GM20431 (cell line): ENCODE results near the gene ADAMTSL3.

Experiments
- in situ Hi-C: fragments of 300-500 bp; cut with MseI, MboI; formaldehyde crosslinking; loops from one replicate; pipeline ENCODE4 v1.15.0; 2020; ENCODE audit warnings: low sequenced_read_pairs; ENCODE audit not compliant: unreplicated experiment

The ADAMTSL3 gene

GRCh38 chr15:83899670-83900069, 245.7 kb downstream of the ADAMTSL3 start:
- in situ Hi-C loops, result no loop called here

GRCh38 chr15:83904107-83905040, 250.5 kb downstream of the ADAMTSL3 start:
- in situ Hi-C loops, result no loop called here

GRCh38 chr15:83905556-83906273, 251.8 kb downstream of the ADAMTSL3 start:
- in situ Hi-C loops, result no loop called here

- in situ Hi-C loops, result no loop called here
Observed at GRCh38 chr15:83911345-83911744, 257.4 kb downstream of the ADAMTSL3 start.

- in situ Hi-C loops, result no loop called here
Observed at GRCh38 chr15:83912343-83912742, 258.4 kb downstream of the ADAMTSL3 start.

- in situ Hi-C loops, result no loop called here
Observed at GRCh38 chr15:83913034-83913632, 259.2 kb downstream of the ADAMTSL3 start.

- in situ Hi-C loops, result no loop called here
Observed at GRCh38 chr15:83914906-83915305, 261.0 kb downstream of the ADAMTSL3 start.

GRCh38 chr15:83917432-83917831, 263.5 kb downstream of the ADAMTSL3 start:
- in situ Hi-C loops, result no loop called here

GRCh38 chr15:83918011-83918410, 264.1 kb downstream of the ADAMTSL3 start:
- in situ Hi-C loops, result no loop called here

GRCh38 chr15:83919319-83919830, 265.5 kb downstream of the ADAMTSL3 start:
- in situ Hi-C loops, result no loop called here

GRCh38 chr15:83919978-83920510, 266.1 kb downstream of the ADAMTSL3 start:
- in situ Hi-C loops, result no loop called here

- in situ Hi-C loops, result no loop called here
Observed at GRCh38 chr15:83922649-83923294, 268.8 kb downstream of the ADAMTSL3 start.

- in situ Hi-C loops, result no loop called here
Observed at GRCh38 chr15:83926116-83926515, 272.2 kb downstream of the ADAMTSL3 start.

- in situ Hi-C loops, result no loop called here
Observed at GRCh38 chr15:83927704-83928391, 273.9 kb downstream of the ADAMTSL3 start.

GRCh38 chr15:83928392-83928734, 274.4 kb downstream of the ADAMTSL3 start:
- in situ Hi-C loops, result no loop called here

- in situ Hi-C loops, result no loop called here
Observed at GRCh38 chr15:83928878-83929418, 275.0 kb downstream of the ADAMTSL3 start.

GRCh38 chr15:83929619-83930018, 275.7 kb downstream of the ADAMTSL3 start:
- in situ Hi-C loops, result no loop called here

- in situ Hi-C loops, result no loop called here
Observed at GRCh38 chr15:83930392-83931212, 276.7 kb downstream of the ADAMTSL3 start.
